HPDE6-E6E7 (cell line): ENCODE results near the gene RAP2A.

Experiments
- DNase-seq: peaks from one replicate; pipeline ENCODE4 v3.0.0; 2011; ENCODE audit warnings: missing footprints; ENCODE audit errors: extremely low spot score

RAP2A gene

GRCh38 chr13:97493456-97493855 is 59.5 kb downstream of the RAP2A start:
- DNase-seq = no peak

- no peak for DNase-seq
Measured at GRCh38 chr13:97495678-97496077, 61.7 kb downstream of the RAP2A start.

GRCh38 chr13:97496511-97496910 is 62.5 kb downstream of the RAP2A start:
- no peak for DNase-seq

- no peak for DNase-seq
Measured at GRCh38 chr13:97497400-97497799, 63.4 kb downstream of the RAP2A start.

- no peak for DNase-seq
Measured at GRCh38 chr13:97498419-97498818, 64.5 kb downstream of the RAP2A start.

- no peak for DNase-seq
Measured at GRCh38 chr13:97499181-97499580, 65.2 kb downstream of the RAP2A start.

GRCh38 chr13:97502181-97502580 is 68.2 kb downstream of the RAP2A start:
- no peak for DNase-seq

- no peak for DNase-seq
Measured at GRCh38 chr13:97502706-97503105, 68.7 kb downstream of the RAP2A start.

GRCh38 chr13:97505017-97505416 is 71.0 kb downstream of the RAP2A start:
- no peak for DNase-seq

- DNase-seq = no peak
Measured at GRCh38 chr13:97506511-97506910, 72.5 kb downstream of the RAP2A start.

- DNase-seq = no peak
Measured at GRCh38 chr13:97512732-97513131, 78.8 kb downstream of the RAP2A start.

- no peak for DNase-seq
Measured at GRCh38 chr13:97515643-97516042, 81.7 kb downstream of the RAP2A start.

GRCh38 chr13:97517967-97518366 is 84.0 kb downstream of the RAP2A start:
- no peak for DNase-seq
